Endothelial cell of umbilical vein (primary cell): ENCODE data around the gene IRF2BPL. TPM values are rescaled to one million over a fixed set of nuclear protein-coding genes. Genes with fewer than 3 reads are reported as not detected.

ENCODE experiments used
- BruUV-seq: library from RNA; stranded (reverse); fragments of 400-500 nt; replicated peaks from 2 replicates; lab custom pipeline; 2021; lab: Mats Ljungman, UMichigan
- CTCF ChIA-PET: fragments of 300-600, 350-600 bp; sonication (Branson Sonifier 250); formaldehyde crosslinking; loops from one replicate; lab custom pipeline; 2021; ENCODE audit warnings: antibody characterized with exemption, inconsistent platforms; lab: Charles Lee
- POLR2A ChIA-PET: fragments of 300-600, 350-600 bp; sonication (Branson Sonifier 250); formaldehyde crosslinking; loops from one replicate; lab custom pipeline; 2021; ENCODE audit warnings: antibody characterized with exemption, inconsistent platforms; lab: Charles Lee
- DNase-seq: peaks from one replicate; pipeline ENCODE4 v3.0.0-alpha.2; 2011; ENCODE audit warnings: low read depth, low spot score
- FAIRE-seq: peaks from 2 replicates; lab custom pipeline; 2011; peaks lifted over from hg19 to GRCh38; lab: Jason Lieb, UNC
- H2AFZ ChIP-seq: 2 replicates; pipeline ENCODE4 v1.6.0; 2012; ENCODE audit warnings: low read depth, low read length, control low read depth, inconsistent platforms
- H3K27ac ChIP-seq: 2 replicates; pipeline ENCODE4 v1.5.1; 2011; ENCODE audit warnings: low read depth, mild to moderate bottlenecking, control low read depth, low read length, moderate library complexity; ENCODE audit not compliant: insufficient read depth
- H3K27me3 ChIP-seq, 2 experiments: 2 replicates each; pipeline versions ENCODE4 v1.6.0 to v1.6.1; 2011; ENCODE audit warnings: low read length in 2 of 2, mixed read lengths in 1 of 2; ENCODE audit not compliant: control insufficient read depth in 2 of 2, insufficient read depth in 2 of 2
- H3K36me3 ChIP-seq, 2 experiments: 2 replicates in 1 of 2; 3 replicates in 1 of 2; pipeline ENCODE4 v1.5.1; 2011; ENCODE audit warnings: low read length in 2 of 2, mild to moderate bottlenecking in 1 of 2, moderate library complexity in 1 of 2; ENCODE audit not compliant: control insufficient read depth in 2 of 2, insufficient read depth in 2 of 2; ENCODE audit errors: extremely low read depth in 1 of 2
- H3K4me1 ChIP-seq: 3 replicates; pipeline ENCODE4 v1.5.1; 2011; ENCODE audit warnings: mild to moderate bottlenecking, low read length; ENCODE audit not compliant: control insufficient read depth, insufficient read depth; ENCODE audit errors: extremely low read depth
- H3K4me2 ChIP-seq: 2 replicates; pipeline ENCODE4 v1.6.1; 2011; ENCODE audit warnings: low read length, control low read depth, mixed read lengths; ENCODE audit not compliant: insufficient read depth
- H3K4me3 ChIP-seq, 3 experiments: fragments of 200-600 bp in 1 of 3; sonication (generic), shearing (Covaris generic) in 1 of 3; replicated peaks in 1 of 3; 2 replicates each; pipeline ENCODE4 v1.5.1; 2011 to 2016; ENCODE audit warnings: control low read depth in 3 of 3, low read length in 3 of 3, mild to moderate bottlenecking in 2 of 3, inconsistent platforms in 1 of 3, low read depth in 1 of 3, moderate library complexity in 1 of 3; ENCODE audit not compliant: insufficient read depth in 1 of 3
- H3K79me2 ChIP-seq: 2 replicates; pipeline ENCODE4 v1.6.0; 2012; ENCODE audit warnings: low read length, inconsistent platforms; ENCODE audit not compliant: control insufficient read depth, insufficient read depth
- H3K9ac ChIP-seq: replicated peaks from 2 replicates; pipeline ENCODE3; 2011; ENCODE audit warnings: low read length, control low read depth; ENCODE audit not compliant: insufficient read depth; ENCODE audit errors: extremely low read depth
- H3K9me1 ChIP-seq: replicated peaks from 3 replicates; pipeline ENCODE4 v1.6.0; 2011; ENCODE audit warnings: mild to moderate bottlenecking, low read length; ENCODE audit not compliant: control insufficient read depth, insufficient read depth; ENCODE audit errors: extremely low read depth
- H3K9me3 ChIP-seq: replicated peaks from 2 replicates; pipeline ENCODE4 v1.5.1; 2012; ENCODE audit warnings: low read length, inconsistent platforms; ENCODE audit not compliant: control insufficient read depth, insufficient read depth
- H4K20me1 ChIP-seq: replicated peaks from 2 replicates; pipeline ENCODE3; 2011; ENCODE audit warnings: mild to moderate bottlenecking, low read length; ENCODE audit not compliant: control insufficient read depth, insufficient read depth; ENCODE audit errors: extremely low read depth
- CTCF ChIP-seq, 2 donors: IDR thresholded peaks; 1 replicate in 1 of 2; 2 replicates in 1 of 2; pipeline ENCODE4 v1.5.1; 2011; ENCODE audit warnings: low read length in 2 of 2, mild to moderate bottlenecking in 2 of 2, moderate library complexity in 2 of 2, control low read depth in 1 of 2, inconsistent platforms in 1 of 2, low read depth in 1 of 2; ENCODE audit not compliant: insufficient read depth in 1 of 2; ENCODE audit errors: extremely low read depth in 1 of 2
- EZH2 ChIP-seq: IDR thresholded peaks from 2 replicates; pipeline ENCODE4 v1.6.1; 2012; ENCODE audit warnings: borderline replicate concordance, low read depth, mild to moderate bottlenecking, moderate library complexity, low read length, inconsistent platforms; ENCODE audit not compliant: severe bottlenecking
- FOS ChIP-seq: IDR thresholded peaks from 2 replicates; pipeline ENCODE4 v1.6.1; 2011; ENCODE audit warnings: mild to moderate bottlenecking, low read length, moderate library complexity, borderline replicate concordance; ENCODE audit not compliant: insufficient read depth
- GATA2 ChIP-seq: IDR thresholded peaks from 2 replicates; pipeline ENCODE4 v1.7.0; 2011; ENCODE audit warnings: low read depth, mild to moderate bottlenecking, moderate library complexity, mixed read lengths, low read length; ENCODE audit not compliant: insufficient read length, insufficient read depth
- JUN ChIP-seq: IDR thresholded peaks from 2 replicates; pipeline ENCODE4 v1.6.1; 2011; ENCODE audit warnings: borderline replicate concordance, low read depth; ENCODE audit not compliant: insufficient read length, insufficient read depth
- MAX ChIP-seq: IDR thresholded peaks from 2 replicates; pipeline ENCODE4 v1.6.1; 2011; ENCODE audit not compliant: insufficient read depth, insufficient read length
- MYC ChIP-seq: IDR thresholded peaks from one replicate; pipeline ENCODE4 v1.6.1; 2011; ENCODE audit warnings: mild to moderate bottlenecking, low read depth, low read length
- POLR2A ChIP-seq: IDR thresholded peaks from 2 replicates; pipeline ENCODE4 v1.6.1; 2012; ENCODE audit warnings: low read depth, mild to moderate bottlenecking, control low read depth, low read length
- POLR2AphosphoS5 ChIP-seq: IDR thresholded peaks from 2 replicates; pipeline ENCODE4 v1.6.1; 2012; ENCODE audit warnings: low read depth, mild to moderate bottlenecking, control low read depth, low read length, moderate library complexity; ENCODE audit not compliant: insufficient read depth
- dilution Hi-C: fragments of 300-500 bp; cut with MboI; formaldehyde crosslinking; loops from one replicate; pipeline ENCODE4 v1.15.0; 2019; ENCODE audit warnings: low sequenced_read_pairs; ENCODE audit not compliant: extremely low pct_ligation_motif_present
- intact Hi-C: fragments of 100-400 bp; cut with micrococcal nuclease; formaldehyde crosslinking; loops from one replicate; pipeline ENCODE4 v1.10.0; 2022
- polyA plus RNA-seq, 4 experiments: library from polyadenylated mRNA; depleted of rRNA in 3 of 4; stranded (reverse) in 3 of 4; unstranded in 1 of 4; fragments of >200 nt; gene quantifications; 2 replicates each; pipeline versions ENCODE4 v1.2.1 to v1.2.3, GENCODE V29; 2011 to 2012; ENCODE audit warnings: missing spikeins in 1 of 4
- total RNA-seq: library from RNA; stranded (reverse); gene quantifications from 2 replicates; pipeline ENCODE4 v1.2.3, GENCODE V29; 2021

IRF2BPL gene
- total and polyA plus RNA-seq, 2 donors (not counting 3 experiments of a cell fraction or from before 2014, with no cell fraction given) = 9.3 to 23.3 TPM

GRCh38 chr14:76975812-76976211, 52.7 kb downstream of the IRF2BPL start:
- H3K27me3 ChIP-seq = no peaks in the 10 kb centered on the region
- H3K9me3 ChIP-seq = no peaks in the 10 kb centered on the region
- no peaks in the 10 kb centered on the region for H3K9me1 ChIP-seq
- intact Hi-C loops (no loop called here), dilution Hi-C loops (no loop called here)
- H4K20me1 ChIP-seq = no peaks in the 10 kb centered on the region
- no peak overlapping the region for H3K9ac ChIP-seq
- no peak overlapping the region for H3K4me2 ChIP-seq
- POLR2A ChIA-PET = no interaction called here
- CTCF ChIA-PET = no interaction called here
- H3K27ac ChIP-seq = no peak overlapping the region
- no peak overlapping the region for H2AFZ ChIP-seq
- DNase-seq = no peak
- H3K4me1 ChIP-seq = no peaks in the 10 kb centered on the region
- no peak overlapping the region for H3K4me3 ChIP-seq
- BruUV-seq = no TSS peak
- H3K79me2 ChIP-seq = no peaks in the 10 kb centered on the region
- TF ChIP-seq POLR2AphosphoS5 = no peak
- no peak for TF ChIP-seq GATA2
- no peak for TF ChIP-seq CTCF (IDR thresholded peaks at IDR 0.05; ENCODE audit: extremely low read depth in 1 of 2, insufficient read depth in 1 of 2, low read depth in 1 of 2, low read length in 2 of 2)
- no peak for TF ChIP-seq JUN
- no peak for TF ChIP-seq EZH2
- no peak for TF ChIP-seq POLR2A
- no peak for TF ChIP-seq FOS
- no peak for TF ChIP-seq MAX
- no peak for TF ChIP-seq MYC
- H3K36me3 ChIP-seq = no peaks in the 10 kb centered on the region
- FAIRE-seq = no peak
